Ectodermal cell (in vitro differentiated cells): ENCODE measurements around the gene RFXANK.

Source experiments
- H3K27ac ChIP-seq: 2 replicates; pipeline ENCODE4 v1.7.0; 2013; ENCODE audit warnings: mild to moderate bottlenecking, low read depth, low read length; ENCODE audit not compliant: insufficient read depth, poor library complexity, severe bottlenecking
- H3K27me3 ChIP-seq: 2 replicates; pipeline ENCODE4 v1.7.0; 2013; ENCODE audit warnings: mild to moderate bottlenecking, low read length; ENCODE audit not compliant: insufficient read depth, control insufficient read depth, poor library complexity, severe bottlenecking
- H3K36me3 ChIP-seq: one replicate; pipeline ENCODE4 v1.7.0; 2013; ENCODE audit warnings: low read length; ENCODE audit not compliant: control insufficient read depth, insufficient read depth
- H3K4me1 ChIP-seq: one replicate; pipeline ENCODE4 v1.7.0; 2013; ENCODE audit warnings: low read length; ENCODE audit not compliant: control insufficient read depth, insufficient read depth
- H3K4me3 ChIP-seq: 2 replicates; pipeline ENCODE4 v1.7.0; 2013; ENCODE audit warnings: low read depth, low read length, control low read depth; ENCODE audit not compliant: insufficient read depth
- H3K9me3 ChIP-seq: 2 replicates; pipeline ENCODE4 v1.7.0; 2013; ENCODE audit warnings: mild to moderate bottlenecking, low read length, moderate library complexity; ENCODE audit not compliant: control insufficient read depth
- WGBS, 2 experiments: methylation state at CpG; one replicate each; pipeline ENCODE4 v1.1.7; 2013; ENCODE audit warnings: missing lambda C conversion rate in 2 of 2; 5-methylcytosine and 5-hydroxymethylcytosine counted together

Gene RFXANK

GRCh38 chr19:19205416-19206410, 13.7 kb downstream of the RFXANK start:
- H3K36me3 ChIP-seq = peaks cover 9% of the 10 kb centered on the region
- no peaks in the 10 kb centered on the region for H3K9me3 ChIP-seq
- H3K4me3 ChIP-seq = no peak overlapping the region
- no peak overlapping the region for H3K27ac ChIP-seq
- 63 to 66% methylated on average over 14 of the region's 14 CpGs for WGBS, 2 experiments
- peaks cover 52% of the 10 kb centered on the region for H3K27me3 ChIP-seq
- H3K4me1 ChIP-seq = peaks cover 9% of the 10 kb centered on the region

- Histone ChIP-seq H3K27me3 (peaks cover 64% of the 10 kb centered on the region), H3K36me3 (no peaks in the 10 kb centered on the region), H3K27ac (no peak overlapping the region), H3K9me3 (no peaks in the 10 kb centered on the region), H3K4me3 (no peak overlapping the region), H3K4me1 (peaks cover 9% of the 10 kb centered on the region)
- 68 to 75% methylated on average over 5 of the region's 5 CpGs for WGBS, 2 experiments
Measured at GRCh38 chr19:19206938-19207337, 14.9 kb downstream of the RFXANK start.

DNA sequence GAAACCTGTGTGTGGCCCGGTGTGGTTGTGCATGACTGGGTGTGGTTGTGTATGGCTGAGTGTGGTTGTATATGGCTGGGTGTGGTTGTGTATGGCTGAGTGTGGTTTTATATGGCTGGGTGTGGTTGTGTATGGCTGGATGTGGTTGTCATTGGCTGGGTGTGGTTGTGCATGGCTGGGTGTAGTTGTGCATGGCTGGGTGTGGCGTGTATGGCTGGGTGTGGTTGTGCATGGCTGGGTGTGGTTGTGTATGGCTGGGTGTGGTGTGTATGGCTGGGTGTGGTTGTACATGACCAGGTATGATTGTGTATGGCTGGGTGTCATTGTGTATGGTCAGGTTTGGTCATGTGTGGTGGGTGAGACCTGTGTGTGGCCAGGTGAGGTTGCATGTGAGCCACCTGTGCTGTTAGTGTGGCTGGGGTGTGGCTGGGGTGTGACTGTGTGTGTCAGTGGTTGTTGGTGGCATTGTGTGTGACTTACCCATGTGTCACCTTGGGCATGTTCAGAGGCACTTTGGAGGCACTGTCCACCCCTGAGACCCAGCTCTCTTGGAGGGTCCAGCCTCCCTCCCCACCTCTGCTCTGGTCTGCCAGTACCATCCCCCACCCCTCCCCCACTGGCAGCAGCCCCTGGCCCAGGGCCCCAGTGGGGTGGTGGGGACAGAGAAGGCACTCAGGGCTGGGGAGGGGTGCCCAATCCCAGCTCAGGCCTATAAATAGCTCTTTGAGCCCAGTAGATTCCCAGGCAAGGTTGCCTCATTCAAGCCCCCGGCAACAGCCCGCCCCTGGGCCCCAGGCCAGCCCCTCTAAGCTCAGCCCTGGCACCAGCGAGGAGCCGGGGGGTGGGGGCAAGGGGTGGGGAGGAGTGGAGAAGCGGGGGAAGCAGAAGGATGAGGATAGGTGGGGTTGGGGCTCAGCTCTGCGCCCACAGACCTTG, 15.8 kb downstream of the RFXANK start:
- H3K36me3 ChIP-seq = no peaks in the 10 kb centered on the region
- H3K4me3 ChIP-seq = no peak overlapping the region
- H3K27me3 ChIP-seq = peaks cover 74% of the 10 kb centered on the region
- H3K9me3 ChIP-seq = no peaks in the 10 kb centered on the region
- 56 to 77% methylated on average over 5 to 8 of the region's 8 CpGs for WGBS, 2 experiments
- peaks cover 15% of the 10 kb centered on the region for H3K4me1 ChIP-seq
- no peak overlapping the region for H3K27ac ChIP-seq

- 59 to 63% methylated on average over 9 of the region's 9 CpGs for WGBS, 2 experiments
- H3K36me3 ChIP-seq = no peaks in the 10 kb centered on the region
- peaks cover 83% of the 10 kb centered on the region for H3K27me3 ChIP-seq
- H3K27ac ChIP-seq = no peak overlapping the region
- H3K4me3 ChIP-seq = no peak overlapping the region
- no peaks in the 10 kb centered on the region for H3K9me3 ChIP-seq
- peaks cover 15% of the 10 kb centered on the region for H3K4me1 ChIP-seq
Measured at GRCh38 chr19:19209372-19209771, 17.3 kb downstream of the RFXANK start.

GRCh38 chr19:19211499-19212420, 19.7 kb downstream of the RFXANK start, which contains the start of gene NCAN:
Gene NCAN, plus strand, starts transcription at chr19:19211958. Its CDS starts 4,996 bp downstream, at chr19:19216954.
- H3K36me3 ChIP-seq = no peaks in the 10 kb centered on the region
- no peaks in the 10 kb centered on the region for H3K9me3 ChIP-seq
- H3K4me1 ChIP-seq = peaks cover 9% of the 10 kb centered on the region
- peaks cover 73% of the 10 kb centered on the region for H3K27me3 ChIP-seq
- H3K4me3 ChIP-seq = peak within 1 kb of the TSS; percentile 42
- WGBS, 2 experiments = 9 to 10% methylated on average over 54 of the region's 54 CpGs
- H3K27ac ChIP-seq = no peak within 1 kb of the TSS

- no peaks in the 10 kb centered on the region for H3K9me3 ChIP-seq
- WGBS, 2 experiments = 18 to 19% methylated on average over 7 of the region's 7 CpGs
- H3K4me1 ChIP-seq = peaks cover 6% of the 10 kb centered on the region
- H3K36me3 ChIP-seq = no peaks in the 10 kb centered on the region
- no peak overlapping the region for H3K4me3 ChIP-seq
- peaks cover 63% of the 10 kb centered on the region for H3K27me3 ChIP-seq
- no peak overlapping the region for H3K27ac ChIP-seq
Measured at GRCh38 chr19:19212916-19213315, 20.9 kb downstream of the RFXANK start.

- Histone ChIP-seq H3K36me3 (no peaks in the 10 kb centered on the region), H3K4me1 (peaks cover 5% of the 10 kb centered on the region), H3K27me3 (peaks cover 63% of the 10 kb centered on the region), H3K9me3 (no peaks in the 10 kb centered on the region), H3K4me3 (no peak overlapping the region), H3K27ac (no peak overlapping the region)
- 45 to 50% methylated on average over 20 to 21 of the region's 21 CpGs for WGBS, 2 experiments
Measured at GRCh38 chr19:19213426-19214158, 21.5 kb downstream of the RFXANK start.

DNA sequence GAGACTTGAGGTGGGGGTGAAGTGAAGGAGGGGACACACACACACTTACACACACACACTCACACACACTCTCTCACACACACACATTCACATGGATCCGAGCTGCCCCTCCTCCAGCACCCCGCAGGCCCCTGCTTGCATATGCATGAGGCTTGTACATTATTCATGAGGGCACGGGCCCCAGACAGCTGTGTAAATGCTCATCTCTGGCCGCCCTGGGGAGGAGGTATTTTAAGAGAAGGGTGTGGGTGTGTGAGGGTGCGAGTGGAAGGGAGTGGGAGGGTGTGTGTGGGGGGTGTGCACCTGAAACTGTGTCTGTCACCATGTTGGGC, 22.1 kb downstream of the RFXANK start:
- Histone ChIP-seq H3K4me1 (peaks cover 5% of the 10 kb centered on the region), H3K4me3 (no peak overlapping the region), H3K36me3 (no peaks in the 10 kb centered on the region), H3K27me3 (peaks cover 57% of the 10 kb centered on the region), H3K27ac (no peak overlapping the region), H3K9me3 (no peaks in the 10 kb centered on the region)
- WGBS, 2 experiments = 5% methylated on average over 5 of the region's 5 CpGs

DNA sequence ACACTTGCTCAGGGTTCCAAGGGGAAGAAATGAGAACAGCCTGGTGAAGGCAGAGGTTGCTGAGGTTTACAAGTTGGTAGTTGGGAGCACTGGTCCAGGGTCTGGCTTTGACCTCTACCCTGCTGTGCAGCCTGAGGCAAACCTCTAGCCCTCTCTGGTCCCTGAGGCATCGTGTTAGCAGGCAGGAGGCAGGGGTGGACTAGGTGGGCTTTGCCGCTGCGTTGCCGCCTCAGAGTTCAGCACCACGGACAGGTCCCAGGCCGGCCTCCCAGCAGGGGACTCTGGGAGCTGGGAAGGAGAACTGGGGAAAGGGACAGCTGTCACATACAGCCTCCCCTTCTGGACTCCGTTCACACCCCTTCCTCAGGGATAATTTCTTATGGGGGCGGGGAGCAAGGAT, 22.8 kb downstream of the RFXANK start:
- no peaks in the 10 kb centered on the region for H3K9me3 ChIP-seq
- no peak overlapping the region for H3K4me3 ChIP-seq
- WGBS, 2 experiments = 1 to 2% methylated on average over 8 of the region's 8 CpGs
- no peaks in the 10 kb centered on the region for H3K36me3 ChIP-seq
- H3K27ac ChIP-seq = no peak overlapping the region
- peaks cover 50% of the 10 kb centered on the region for H3K27me3 ChIP-seq
- H3K4me1 ChIP-seq = peaks cover 5% of the 10 kb centered on the region
